Rectal smooth muscle tissue (tissue), 1 donor: Measurements from ENCODE around the gene DIRAS1.
"Not testable (repeated sequence)": the region's sequence is repeated elsewhere in the genome, so short reads cannot be mapped to it uniquely, and the experiment has no call there.

Experiments
- H3K27ac ChIP-seq: one replicate; pipeline ENCODE4 v1.7.0; 2013; ENCODE audit warnings: low read depth, low read length, inconsistent platforms
- H3K27me3 ChIP-seq: one replicate; pipeline ENCODE4 v1.7.0; 2013; ENCODE audit warnings: low read length; ENCODE audit not compliant: control insufficient read depth, insufficient read depth
- H3K36me3 ChIP-seq: one replicate; pipeline ENCODE4 v1.7.0; 2013; ENCODE audit warnings: low read length; ENCODE audit not compliant: control insufficient read depth, insufficient read depth
- H3K4me1 ChIP-seq: one replicate; pipeline ENCODE4 v1.7.0; 2013; ENCODE audit warnings: low read length; ENCODE audit not compliant: control insufficient read depth, insufficient read depth
- H3K4me3 ChIP-seq: one replicate; pipeline ENCODE4 v1.7.0; 2013; ENCODE audit warnings: low read length
- H3K9ac ChIP-seq: one replicate; pipeline ENCODE4 v1.7.0; 2013; ENCODE audit warnings: low read length

Gene DIRAS1

GRCh38 chr19:2721570-2722540, 683 bp upstream of the DIRAS1 start:
- no peak overlapping the region for H3K27ac ChIP-seq
- no peak overlapping the region for H3K9ac ChIP-seq
- peaks cover 5% of the 10 kb centered on the region for H3K4me1 ChIP-seq
- peaks cover 26% of the 10 kb centered on the region for H3K27me3 ChIP-seq
- H3K4me3 ChIP-seq, result no peak overlapping the region
- H3K36me3 ChIP-seq, result no peaks in the 10 kb centered on the region

GRCh38 chr19:2719920-2720776, 1.0 kb downstream of the DIRAS1 start:
- Histone ChIP-seq H3K9ac (no peak overlapping the region), H3K27ac (no peak overlapping the region), H3K4me1 (peaks cover 5% of the 10 kb centered on the region), H3K27me3 (peaks cover 23% of the 10 kb centered on the region), H3K4me3 (peak overlapping the region; percentile 15), H3K36me3 (no peaks in the 10 kb centered on the region)

- H3K9ac ChIP-seq, result no peak overlapping the region
- H3K27me3 ChIP-seq, result peaks cover 23% of the 10 kb centered on the region
- no peak overlapping the region for H3K4me3 ChIP-seq
- H3K27ac ChIP-seq, result no peak overlapping the region
- H3K36me3 ChIP-seq, result no peaks in the 10 kb centered on the region
- H3K4me1 ChIP-seq, result peaks cover 5% of the 10 kb centered on the region
These were observed 1.9 kb downstream of the DIRAS1 start for GRCh38 chr19:2719232-2719735.

- H3K4me1 ChIP-seq, result no peaks in the 10 kb centered on the region
- no peak overlapping the region for H3K27ac ChIP-seq
- H3K27me3 ChIP-seq, result peaks cover 20% of the 10 kb centered on the region
- H3K4me3 ChIP-seq, result no peak overlapping the region
- no peak overlapping the region for H3K9ac ChIP-seq
- no peaks in the 10 kb centered on the region for H3K36me3 ChIP-seq
These were observed 3.3 kb downstream of the DIRAS1 start for GRCh38 chr19:2717638-2718541.

GRCh38 chr19:2716722-2717637, 4.2 kb downstream of the DIRAS1 start:
- Histone ChIP-seq H3K4me1 (no peaks in the 10 kb centered on the region), H3K27ac (no peak overlapping the region), H3K9ac (no peak overlapping the region), H3K36me3 (no peaks in the 10 kb centered on the region), H3K27me3 (peaks cover 15% of the 10 kb centered on the region), H3K4me3 (no peak overlapping the region)

GRCh38 chr19:2716275-2716650, 4.9 kb downstream of the DIRAS1 start:
- Histone ChIP-seq H3K27me3 (peaks cover 9% of the 10 kb centered on the region), H3K27ac (no peak overlapping the region), H3K9ac (no peak overlapping the region)

GRCh38 chr19:2715470-2716274, 5.5 kb downstream of the DIRAS1 start:
- Histone ChIP-seq H3K27ac (no peak overlapping the region), H3K4me3 (no peak overlapping the region), H3K27me3 (peaks cover 9% of the 10 kb centered on the region), H3K4me1 (no peaks in the 10 kb centered on the region), H3K9ac (no peak overlapping the region), H3K36me3 (no peaks in the 10 kb centered on the region)

More at GRCh38 chr19:2716275-2716650, 4.9 kb downstream of the DIRAS1 start:
- no peaks in the 10 kb centered on the region for H3K4me1 ChIP-seq
- no peak overlapping the region for H3K4me3 ChIP-seq
- no peaks in the 10 kb centered on the region for H3K36me3 ChIP-seq

GRCh38 chr19:2714531-2715269, 6.5 kb downstream of the DIRAS1 start:
- Histone ChIP-seq H3K9ac (no peak overlapping the region), H3K36me3 (no peaks in the 10 kb centered on the region), H3K27ac (no peak overlapping the region), H3K4me3 (no peak overlapping the region), H3K4me1 (no peaks in the 10 kb centered on the region), H3K27me3 (no peaks in the 10 kb centered on the region)

- not testable (repeated sequence) for H3K4me1 ChIP-seq, H3K27me3 ChIP-seq, H3K36me3 ChIP-seq, H3K4me3 ChIP-seq, H3K27ac ChIP-seq, H3K9ac ChIP-seq
These were observed 7.1 kb downstream of the DIRAS1 start for GRCh38 chr19:2714102-2714501.

- H3K4me3 ChIP-seq, H3K4me1 ChIP-seq, H3K9ac ChIP-seq, H3K27ac ChIP-seq, H3K36me3 ChIP-seq, H3K27me3 ChIP-seq: not testable (repeated sequence)
These were observed 8.0 kb downstream of the DIRAS1 start for GRCh38 chr19:2713170-2713569.
